GM19455 (cell line): Measurements from ENCODE around the gene CFAP97D1.
"Not testable (repeated sequence)": the region's sequence is repeated elsewhere in the genome, so short reads cannot be mapped to it uniquely, and the experiment has no call there.

Experiments
- ATAC-seq: cut with Tn5 transposase; IDR thresholded peaks from one replicate; pipeline ENCODE4 v1.9.1; 2021; ENCODE audit not compliant: unreplicated experiment

Gene CFAP97D1

DNA sequence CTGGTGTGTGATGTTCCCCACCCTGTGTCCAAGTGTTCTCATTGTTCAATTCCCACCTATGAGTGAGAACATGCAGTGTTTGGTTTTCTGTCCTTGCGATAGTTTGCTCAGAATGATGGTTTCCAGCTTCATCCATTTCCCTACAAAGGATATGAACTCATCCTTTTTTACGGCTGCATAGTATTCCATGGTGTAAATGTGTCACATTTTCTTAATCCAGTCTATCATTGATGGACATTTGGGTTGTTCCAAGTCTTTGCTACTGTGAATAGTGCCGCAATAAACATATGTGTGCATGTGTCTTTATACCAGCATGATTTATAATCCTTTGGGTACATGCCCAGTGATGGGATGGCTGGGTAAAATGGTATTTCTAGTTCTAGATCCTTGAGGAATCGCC, 12.4 kb downstream of the CFAP97D1 start:
- not testable (repeated sequence) for ATAC-seq

- ATAC-seq, result not testable (repeated sequence)
These were observed 17.8 kb downstream of the CFAP97D1 start for GRCh38 chr17:43798024-43798423.

GRCh38 chr17:43799047-43799446, 18.8 kb downstream of the CFAP97D1 start:
- ATAC-seq, result no peak

GRCh38 chr17:43800736-43801135, 20.5 kb downstream of the CFAP97D1 start:
- no peak for ATAC-seq

GRCh38 chr17:43801844-43802243, 21.6 kb downstream of the CFAP97D1 start:
- ATAC-seq, result no peak

GRCh38 chr17:43803758-43804157, 23.5 kb downstream of the CFAP97D1 start:
- no peak for ATAC-seq

- ATAC-seq, result no peak
These were observed 24.9 kb downstream of the CFAP97D1 start for GRCh38 chr17:43805117-43805516.

DNA sequence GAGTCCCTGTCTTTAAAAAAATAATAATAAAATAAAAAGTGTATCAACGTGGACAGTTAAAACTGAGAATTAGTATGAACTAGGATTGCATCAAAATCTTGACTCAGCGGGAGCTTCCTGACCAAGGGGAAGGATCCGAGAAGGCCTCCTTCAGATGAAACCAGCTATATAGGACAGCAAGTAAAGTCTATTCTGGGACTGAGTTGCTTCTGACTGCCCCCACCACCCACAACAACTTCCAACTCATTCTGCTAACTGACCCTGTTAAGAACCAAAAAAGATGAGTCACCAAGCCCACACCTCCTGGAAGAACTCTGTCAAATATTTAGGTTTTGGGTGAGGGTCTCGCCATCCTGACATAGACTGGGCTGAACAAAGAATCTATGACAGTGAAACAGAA, 27.8 kb downstream of the CFAP97D1 start:
- no peak for ATAC-seq

- no peak for ATAC-seq
These were observed 28.9 kb downstream of the CFAP97D1 start for GRCh38 chr17:43809121-43809520.

DNA sequence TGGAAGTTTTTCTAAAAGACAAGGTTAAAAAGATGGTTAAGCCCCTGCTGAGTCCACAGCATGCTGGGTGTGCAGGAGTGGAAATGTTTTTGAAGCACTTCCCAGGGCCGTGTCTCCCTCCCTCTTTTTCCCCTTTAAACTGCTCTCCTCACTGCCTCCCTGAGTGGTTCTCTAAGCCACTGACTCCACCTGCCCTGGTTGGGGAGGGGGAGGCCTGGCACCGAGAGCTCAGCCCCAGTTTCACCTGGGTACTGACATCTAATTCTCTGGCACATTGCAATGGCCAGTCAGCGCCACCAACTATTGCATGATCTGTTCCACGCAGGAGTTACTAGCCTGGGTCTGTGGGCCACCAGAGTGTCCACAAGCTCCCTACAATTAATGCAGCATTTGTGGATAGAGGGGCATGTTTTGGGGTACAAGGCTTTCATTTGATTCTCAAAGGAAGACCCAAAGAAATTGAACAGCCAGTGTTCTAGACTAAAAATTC, 30.0 kb downstream of the CFAP97D1 start:
- no peak for ATAC-seq

DNA sequence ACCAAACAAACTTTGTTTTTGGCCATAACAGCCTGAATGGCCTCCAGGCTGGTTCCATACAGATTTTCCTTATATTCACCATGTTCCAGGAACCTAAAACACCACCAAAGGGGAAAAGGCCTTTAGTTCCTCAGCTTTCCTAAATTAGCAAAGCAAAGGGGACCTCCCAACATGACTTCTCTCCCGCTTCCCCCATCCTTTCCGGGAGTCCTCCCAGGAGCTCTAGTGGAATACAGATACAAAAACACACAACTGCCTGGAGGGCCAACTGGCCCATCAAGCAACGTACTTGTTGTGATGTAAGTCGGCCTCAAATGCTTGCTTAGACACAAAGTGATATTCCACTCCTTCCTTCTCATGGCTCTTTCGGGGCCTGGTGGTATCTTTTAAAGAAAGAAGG, 30.6 kb downstream of the CFAP97D1 start:
- no peak for ATAC-seq

DNA sequence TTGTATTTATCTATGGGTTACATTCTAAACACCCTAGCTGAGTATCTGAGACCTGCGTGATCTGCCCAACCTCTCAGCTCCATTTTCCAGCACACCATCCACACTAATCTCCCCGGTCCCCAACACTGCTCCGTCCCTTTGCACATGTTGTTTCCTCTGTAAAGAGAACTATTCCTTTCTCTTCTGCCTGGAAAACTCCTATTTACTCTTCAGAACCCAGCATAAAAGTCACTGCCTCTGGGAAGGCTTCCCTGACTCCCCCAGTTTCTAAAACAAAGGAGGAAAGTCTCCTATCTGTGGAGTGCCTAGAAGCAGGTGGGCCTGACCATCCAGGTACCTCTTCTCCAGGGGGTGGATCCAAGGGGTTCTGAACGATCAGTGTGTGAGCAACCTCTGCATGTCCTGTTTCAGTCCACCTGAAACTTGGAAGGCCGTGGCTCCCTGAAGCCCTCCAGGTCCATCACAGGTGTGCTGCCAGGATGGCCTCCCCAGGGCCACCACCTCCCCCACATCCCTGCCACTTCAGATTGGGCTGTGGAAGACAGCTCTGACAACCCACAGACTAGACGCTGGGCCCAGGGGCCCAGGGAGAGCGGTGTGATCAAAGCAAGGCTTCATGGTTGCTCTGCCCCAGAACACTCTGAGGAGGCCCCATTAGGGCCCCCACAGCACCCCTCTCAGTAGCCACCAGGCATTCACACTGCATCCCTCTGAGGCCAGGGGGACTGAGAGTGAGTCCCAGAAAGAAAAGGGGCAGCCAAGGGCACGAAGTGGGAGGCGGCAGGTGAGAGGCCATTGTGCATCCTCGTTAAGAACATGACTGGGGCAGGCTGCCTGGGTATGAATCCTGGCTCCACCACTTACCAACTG, 32.4 kb downstream of the CFAP97D1 start:
- no peak for ATAC-seq

DNA sequence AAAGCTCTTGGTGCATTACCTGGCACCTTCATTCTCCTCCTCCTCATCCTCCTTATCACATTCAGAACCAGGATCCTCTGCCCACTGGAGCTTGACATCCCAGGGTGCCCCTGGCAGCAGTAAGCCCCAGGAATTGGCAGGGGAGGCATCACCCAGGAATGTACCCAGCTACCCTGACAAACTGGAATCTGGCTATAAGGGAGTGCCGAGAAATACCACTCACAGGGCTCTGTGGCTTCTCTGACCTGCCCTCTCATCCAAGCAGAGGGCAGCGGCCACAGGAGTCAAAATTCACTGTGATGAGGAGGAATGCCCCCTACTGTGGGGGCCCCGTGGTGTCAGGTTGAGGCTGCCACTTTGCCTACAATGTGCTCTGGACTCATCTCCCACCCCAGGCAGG, 33.2 kb downstream of the CFAP97D1 start:
- no peak for ATAC-seq

GRCh38 chr17:43814026-43814425, 33.8 kb downstream of the CFAP97D1 start:
- ATAC-seq, result no peak

GRCh38 chr17:43814714-43815113, 34.5 kb downstream of the CFAP97D1 start:
- ATAC-seq, result no peak

- no peak for ATAC-seq
These were observed 36.4 kb downstream of the CFAP97D1 start for GRCh38 chr17:43816336-43817320.

DNA sequence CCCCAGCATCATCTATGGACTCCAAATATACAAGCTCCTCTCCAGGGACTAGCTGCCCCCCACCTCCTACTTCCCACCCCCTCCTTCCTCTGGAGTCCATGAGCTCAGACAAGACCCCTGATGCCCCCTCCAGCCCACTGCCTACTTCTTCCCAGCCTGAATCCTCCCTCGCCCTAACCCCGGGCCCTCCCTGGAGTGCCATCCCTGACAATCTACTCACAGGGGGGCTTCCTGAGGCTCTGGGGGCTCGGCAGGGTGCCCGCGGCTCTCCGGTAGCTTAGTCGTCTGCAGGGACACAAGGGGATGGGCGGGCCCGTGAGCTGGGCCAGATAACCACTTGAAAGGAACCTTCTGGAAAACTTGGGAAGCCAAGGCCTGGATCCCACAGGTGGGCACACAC, 37.6 kb downstream of the CFAP97D1 start:
- ATAC-seq, result no peak

DNA sequence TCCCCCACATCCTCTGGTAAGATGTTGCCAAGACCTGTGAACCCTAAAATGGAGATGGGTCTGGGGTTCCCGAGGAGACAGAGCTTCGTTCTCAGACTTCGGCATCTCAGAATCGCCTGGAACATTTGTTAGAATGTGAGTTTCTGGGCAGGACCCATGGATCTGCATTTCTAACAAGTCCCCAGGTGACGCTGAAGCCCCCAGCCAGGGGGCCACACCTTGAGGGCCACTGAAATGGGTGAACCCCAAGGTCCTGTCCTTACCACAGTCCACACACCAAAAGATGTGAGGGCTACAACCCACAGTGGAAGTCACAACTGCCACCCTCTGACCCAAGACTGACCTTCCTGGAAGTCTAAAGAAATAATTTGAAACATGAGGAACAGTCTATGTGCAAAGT, 38.7 kb downstream of the CFAP97D1 start:
- ATAC-seq, result no peak

DNA sequence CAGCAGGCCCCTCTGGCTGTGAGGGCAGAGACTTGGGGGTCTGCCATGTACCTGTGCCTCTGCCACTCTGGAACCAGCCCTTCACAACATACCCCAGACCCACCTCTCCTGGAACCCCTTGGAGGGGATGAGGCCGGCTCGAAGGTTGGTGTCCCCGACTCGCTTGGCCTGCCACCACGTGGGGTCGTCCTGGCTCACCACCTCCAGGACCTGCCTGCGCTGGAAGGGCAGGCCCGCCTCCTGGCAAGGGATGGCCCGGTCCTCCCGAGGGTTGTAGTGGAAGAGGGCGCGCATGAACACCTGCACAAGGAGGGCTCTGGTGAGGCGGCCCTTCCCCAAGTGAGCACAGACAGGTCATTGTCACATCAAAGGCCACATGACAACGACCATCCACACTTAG, 40.5 kb downstream of the CFAP97D1 start:
- no peak for ATAC-seq

DNA sequence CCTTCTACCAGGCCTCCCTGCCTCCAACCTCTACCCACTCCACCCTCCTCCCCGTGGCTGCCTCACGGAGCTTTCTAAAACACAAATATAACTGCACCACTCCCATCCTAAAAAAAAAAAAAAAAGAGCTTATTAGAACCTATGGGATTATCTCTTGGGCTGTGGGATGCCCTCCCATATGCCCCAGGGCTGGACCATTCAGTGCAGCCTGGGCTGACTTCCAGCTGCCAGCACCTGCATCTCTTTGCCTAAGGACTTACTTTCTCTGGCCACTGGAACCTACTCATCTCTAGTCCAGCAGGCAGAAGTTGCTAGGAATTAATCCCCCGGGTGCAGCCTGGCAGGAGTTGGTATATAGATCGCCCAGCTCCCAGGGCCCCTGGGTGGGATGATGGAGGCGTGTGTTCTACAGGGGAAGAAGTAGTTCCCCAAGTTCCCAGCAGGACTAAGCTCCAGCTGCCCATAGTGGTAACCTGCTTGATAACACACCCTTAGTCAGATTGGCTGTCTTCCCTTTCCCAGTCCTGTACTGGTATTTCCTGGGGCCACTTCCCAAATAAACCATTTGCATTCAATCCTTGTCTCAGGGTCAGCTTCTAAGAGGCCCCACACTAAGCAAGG, 42.4 kb downstream of the CFAP97D1 start:
- no peak for ATAC-seq
